HG03469 (cell line): ENCODE data around the gene GRID2.
A peak's percentile ranks its signal among the peaks of the same experiment; 100 is the strongest.

Experiments used
- ATAC-seq: cut with Tn5 transposase; IDR thresholded peaks from one replicate; pipeline ENCODE4 v1.9.1; 2021; ENCODE audit warnings: mild to moderate bottlenecking, moderate library complexity, moderate number of reproducible peaks; ENCODE audit not compliant: unreplicated experiment

Gene GRID2

DNA sequence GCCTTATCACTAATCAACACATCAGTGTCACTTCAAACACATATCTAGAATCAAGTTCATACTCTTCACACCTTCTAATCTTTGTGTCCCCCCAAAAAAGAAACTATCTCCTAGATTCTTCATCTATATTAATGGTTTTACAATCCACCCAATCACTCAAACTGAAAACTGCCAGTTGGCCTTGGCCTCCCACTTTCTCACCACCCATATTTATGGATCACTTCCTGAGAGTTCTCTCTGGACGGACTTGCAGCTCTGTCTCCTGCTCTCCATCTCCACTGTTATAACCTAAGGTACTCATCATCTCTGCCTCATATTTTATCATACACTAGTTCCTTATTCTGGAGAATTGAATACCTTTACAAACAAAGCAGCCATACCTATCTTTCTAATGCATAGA is 1418.7 kb downstream of the GRID2 start:
- ATAC-seq: no peak

GRCh38 chr4:93730251-93730650 is 1426.5 kb downstream of the GRID2 start:
- no peak for ATAC-seq

DNA sequence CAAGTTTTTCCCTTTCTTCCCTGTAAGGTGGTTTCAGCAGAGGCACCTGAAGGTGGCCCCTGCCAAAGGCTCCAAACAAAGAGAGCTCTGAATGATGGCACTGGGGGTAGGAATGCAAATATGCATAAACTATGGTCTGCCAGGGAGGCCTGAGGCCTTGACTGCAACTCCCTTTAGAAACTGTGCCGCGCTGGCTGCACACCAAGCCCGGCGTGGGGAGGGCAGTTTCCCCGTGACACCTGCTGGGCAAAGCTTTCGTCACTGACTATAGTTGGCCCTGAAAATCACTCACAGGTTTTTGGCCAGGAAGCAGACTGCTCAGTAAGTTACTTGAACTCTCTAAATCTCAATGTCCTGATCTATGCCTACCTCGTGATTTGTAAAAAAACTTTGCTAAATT is 1427.0 kb downstream of the GRID2 start:
- ATAC-seq: no peak

DNA sequence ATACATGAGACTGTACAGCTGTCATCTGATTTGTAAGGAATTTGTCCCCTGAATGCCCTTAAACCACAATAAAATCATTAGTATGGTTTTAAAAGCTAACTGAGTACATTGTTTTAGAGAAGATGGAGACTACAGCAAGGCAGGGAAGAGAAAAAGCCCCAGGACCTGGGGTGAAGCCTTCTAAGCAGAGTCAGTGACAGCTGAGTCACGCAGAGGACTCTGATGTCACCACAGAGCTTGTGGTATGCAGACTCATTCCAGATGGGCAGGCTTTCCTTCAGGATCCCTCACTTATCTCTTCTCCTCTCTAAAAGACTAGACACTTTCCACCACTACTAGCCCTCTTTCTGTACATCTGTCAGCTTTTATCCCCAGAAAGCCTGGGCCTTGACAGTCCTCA is 1427.7 kb downstream of the GRID2 start:
- ATAC-seq: no peak

DNA sequence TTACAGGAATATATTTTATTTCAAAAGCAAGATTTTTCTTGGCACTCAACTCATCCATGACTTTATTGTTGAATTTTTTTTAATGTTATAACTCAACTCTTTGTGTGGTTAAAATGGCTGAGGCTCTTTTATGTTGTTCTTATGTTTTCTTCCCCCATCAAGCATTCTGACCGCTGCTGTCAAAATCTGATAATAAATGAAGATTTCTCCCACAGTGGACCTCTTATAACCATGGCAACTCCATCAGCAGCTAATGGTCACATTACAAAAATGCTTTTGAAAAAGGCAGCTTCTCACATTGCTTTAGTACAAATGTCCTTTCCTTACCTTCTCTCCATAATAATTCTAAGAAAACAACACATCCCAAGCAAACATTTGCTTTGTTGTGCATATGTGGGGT is 1428.7 kb downstream of the GRID2 start:
- no peak for ATAC-seq

GRCh38 chr4:93740890-93741289 is 1437.1 kb downstream of the GRID2 start:
- no peak for ATAC-seq

DNA sequence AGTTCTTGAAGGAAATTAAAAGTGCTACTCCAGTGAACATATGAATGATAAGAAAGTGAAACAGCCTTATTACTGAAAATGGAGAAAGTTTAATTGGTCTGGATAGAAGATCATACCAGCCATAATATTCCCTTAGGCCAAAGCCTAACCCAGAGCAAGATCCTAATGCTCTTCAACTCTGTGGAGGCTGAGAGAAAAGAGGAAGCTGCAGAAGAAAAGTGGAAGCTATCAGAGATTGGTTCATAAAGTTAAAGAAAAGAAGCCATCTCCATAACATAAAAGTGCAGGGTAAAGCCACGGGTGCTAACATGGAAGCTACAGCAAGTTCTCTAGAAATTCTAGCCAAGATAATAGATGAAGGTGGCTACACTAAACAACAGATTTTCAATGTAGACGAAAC is 1439.3 kb downstream of the GRID2 start:
- ATAC-seq: no peak

DNA sequence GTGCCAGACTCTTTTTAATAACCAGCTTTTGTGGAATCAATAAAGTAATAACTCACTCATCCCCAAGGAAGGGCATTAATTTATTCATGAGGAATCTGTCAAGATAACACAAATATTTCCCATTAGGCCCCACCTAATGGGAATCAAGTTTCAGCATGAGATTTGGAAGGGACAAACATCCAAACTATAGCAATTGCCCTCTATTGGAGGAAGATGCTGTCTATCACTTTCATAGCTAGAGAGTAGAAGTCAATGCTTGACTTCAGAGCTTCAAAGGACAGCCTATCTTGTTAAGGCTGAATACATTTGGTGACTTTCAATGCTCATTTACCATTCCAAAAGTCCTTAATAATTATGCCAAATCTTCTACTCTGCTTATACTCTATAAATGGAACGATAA is 1439.9 kb downstream of the GRID2 start:
- no peak for ATAC-seq

- ATAC-seq: no peak
Observed at GRCh38 chr4:93744961-93745360, 1441.2 kb downstream of the GRID2 start.

- no peak for ATAC-seq
Observed at GRCh38 chr4:93746031-93746430, 1442.3 kb downstream of the GRID2 start.

DNA sequence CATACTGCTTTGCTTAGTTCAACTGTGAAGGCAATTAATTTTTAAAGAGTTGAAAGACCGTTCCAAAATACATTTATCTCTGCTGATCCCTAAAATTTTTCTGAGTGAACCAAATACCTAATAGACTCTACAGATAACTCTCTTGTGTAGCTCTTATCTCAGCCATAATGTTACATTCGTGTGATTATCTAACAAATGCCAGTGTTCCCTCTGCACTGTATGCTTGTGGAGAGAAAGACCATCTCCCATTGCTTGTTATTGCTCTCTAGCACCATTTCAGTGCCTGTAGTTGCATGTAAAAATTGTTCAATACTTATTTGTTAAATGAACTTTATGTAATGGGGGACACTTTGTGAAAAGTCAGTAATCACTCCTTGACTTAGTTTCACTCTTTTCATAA is 1443.5 kb downstream of the GRID2 start:
- ATAC-seq: no peak

GRCh38 chr4:93748373-93749291 is 1444.9 kb downstream of the GRID2 start:
- peak; percentile 28 for ATAC-seq

- peak; percentile 77 for ATAC-seq
Observed at GRCh38 chr4:93749292-93749761, 1445.6 kb downstream of the GRID2 start.

DNA sequence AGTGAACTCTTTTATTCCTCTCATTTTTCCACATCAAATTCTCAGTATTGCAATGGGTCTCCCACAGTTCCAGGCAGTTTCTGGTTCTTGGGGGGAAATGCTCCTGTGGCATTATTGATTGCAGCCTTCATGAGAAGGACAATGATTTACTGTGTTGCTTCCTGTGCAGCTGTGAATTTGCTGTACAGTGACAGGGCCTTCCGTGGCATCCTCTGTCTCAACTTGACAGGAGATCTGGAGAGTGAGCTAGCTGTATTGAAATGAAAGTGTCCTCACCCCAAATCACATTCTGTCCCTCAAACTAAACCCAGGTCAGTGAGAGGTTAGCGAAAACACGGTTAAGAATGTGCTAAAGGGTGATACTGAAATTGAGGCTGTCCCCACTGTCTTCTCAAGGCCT is 1447.6 kb downstream of the GRID2 start:
- no peak for ATAC-seq

GRCh38 chr4:93756101-93756500 is 1452.3 kb downstream of the GRID2 start:
- no peak for ATAC-seq

GRCh38 chr4:93759506-93759905 is 1455.7 kb downstream of the GRID2 start:
- ATAC-seq: no peak

- no peak for ATAC-seq
Observed at GRCh38 chr4:93760284-93760683, 1456.5 kb downstream of the GRID2 start.

DNA sequence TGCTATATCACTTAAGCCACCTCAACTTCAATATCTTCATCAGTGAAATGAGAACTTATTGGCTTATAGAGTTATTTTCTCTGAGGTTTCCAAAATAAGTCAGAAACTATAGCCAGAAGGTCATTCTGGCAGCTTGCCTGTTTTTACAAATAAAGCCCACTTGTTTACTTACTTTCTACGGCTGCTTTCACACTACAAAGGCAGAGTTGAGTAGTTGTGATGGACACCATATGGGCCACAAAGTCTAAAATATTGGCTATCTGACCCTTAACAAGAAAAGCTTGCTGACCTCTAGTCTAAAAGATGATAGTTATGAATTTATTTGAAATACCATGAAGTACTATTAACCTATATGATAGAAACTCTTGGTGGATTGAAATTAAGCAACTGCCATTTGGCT is 1457.5 kb downstream of the GRID2 start:
- no peak for ATAC-seq

- ATAC-seq: no peak
Observed at GRCh38 chr4:93764639-93765246, 1461.0 kb downstream of the GRID2 start.

DNA sequence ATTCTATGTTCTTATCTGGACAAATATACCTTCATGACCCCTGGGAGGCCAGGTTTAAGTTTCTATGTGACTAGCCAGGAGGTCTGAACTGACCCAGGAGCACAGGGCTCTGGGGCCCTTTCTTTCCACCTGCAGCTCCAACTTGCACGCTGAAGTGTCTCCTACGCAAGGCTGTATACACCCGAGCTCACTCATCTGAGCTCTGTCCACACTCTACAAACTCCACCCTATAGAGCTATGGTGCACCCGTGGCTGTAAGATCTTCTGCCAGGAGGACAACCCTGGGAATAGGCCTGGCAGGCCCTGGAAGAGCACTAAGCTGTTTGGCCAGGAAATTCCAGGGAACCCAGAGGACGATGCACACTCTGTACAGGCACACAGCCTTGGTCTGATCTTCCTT is 1464.2 kb downstream of the GRID2 start:
- ATAC-seq: no peak

DNA sequence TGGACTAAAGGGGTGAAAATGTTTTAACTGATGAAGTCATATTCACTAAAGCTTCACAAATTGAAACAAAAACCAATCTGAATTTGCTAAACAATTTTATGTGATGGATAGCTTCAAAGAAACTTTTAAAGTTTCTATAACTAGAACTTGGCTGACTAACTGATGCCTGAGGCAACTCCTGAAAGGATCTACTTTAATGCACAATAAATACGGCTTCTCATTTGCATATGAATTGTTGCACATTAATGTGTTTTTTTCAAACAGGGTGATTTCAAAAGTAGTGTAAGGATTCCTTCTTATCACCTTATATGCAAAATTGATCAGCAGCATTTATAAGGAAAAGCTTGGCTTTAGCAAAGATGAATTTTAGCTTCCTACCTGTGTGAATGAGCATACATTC is 1466.4 kb downstream of the GRID2 start:
- no peak for ATAC-seq
